KOPT-K1 (cell line): Measurements from ENCODE around the gene OGDH.

Source experiments
- H3K27ac ChIP-seq: fragments of 200-600 bp; sonication (generic); 2 replicates; pipeline ENCODE4 v1.5.1; 2016; ENCODE audit warnings: antibody characterized with exemption, mild to moderate bottlenecking, low read depth, low read length; ENCODE audit not compliant: poor library complexity, severe bottlenecking
- H3K36me3 ChIP-seq: fragments of 200-600 bp; sonication (generic); 2 replicates; pipeline ENCODE4 v1.5.1; 2017; ENCODE audit warnings: antibody characterized with exemption, mild to moderate bottlenecking, low read length, moderate library complexity; ENCODE audit not compliant: insufficient read depth
- H3K9me3 ChIP-seq: fragments of 200-600 bp; sonication (generic); 2 replicates; pipeline ENCODE4 v1.5.1; 2017; ENCODE audit warnings: antibody characterized with exemption, low read length, mild to moderate bottlenecking; ENCODE audit not compliant: insufficient read depth, poor library complexity, severe bottlenecking

Gene OGDH

GRCh38 chr7:44602576-44602910, 3.9 kb upstream of the OGDH start:
- H3K36me3 ChIP-seq = no peaks in the 10 kb centered on the region
- H3K9me3 ChIP-seq = no peaks in the 10 kb centered on the region
- no peak overlapping the region for H3K27ac ChIP-seq

GRCh38 chr7:44603193-44603592, 3.2 kb upstream of the OGDH start:
- H3K27ac ChIP-seq = no peak overlapping the region

GRCh38 chr7:44604941-44605340, 1.5 kb upstream of the OGDH start:
- no peaks in the 10 kb centered on the region for H3K9me3 ChIP-seq
- H3K27ac ChIP-seq = no peak overlapping the region

More at GRCh38 chr7:44603193-44603592, 3.2 kb upstream of the OGDH start:
- Histone ChIP-seq H3K36me3 (0 out of 2 replicates have a peak, but pooled peaks cover 5% of the 10 kb centered on the region), H3K9me3 (no peaks in the 10 kb centered on the region)

GRCh38 chr7:44607141-44608068, 978 bp downstream of the OGDH start:
- Histone ChIP-seq H3K36me3 (0 out of 2 replicates have a peak, but pooled peaks cover 6% of the 10 kb centered on the region), H3K27ac (peak overlapping the region; percentile 80), H3K9me3 (no peaks in the 10 kb centered on the region)

More at GRCh38 chr7:44604941-44605340, 1.5 kb upstream of the OGDH start:
- H3K36me3 ChIP-seq = 0 out of 2 replicates have a peak, but pooled peaks cover 6% of the 10 kb centered on the region

- H3K9me3 ChIP-seq = no peaks in the 10 kb centered on the region
- 0 out of 2 replicates have a peak, but pooled peaks cover 6% of the 10 kb centered on the region for H3K36me3 ChIP-seq
- no peak overlapping the region for H3K27ac ChIP-seq
Measured at GRCh38 chr7:44608916-44609648, 2.7 kb downstream of the OGDH start.

- H3K9me3 ChIP-seq = no peaks in the 10 kb centered on the region
- H3K27ac ChIP-seq = no peak overlapping the region
- H3K36me3 ChIP-seq = 0 out of 2 replicates have a peak, but pooled peaks cover 6% of the 10 kb centered on the region
Measured at GRCh38 chr7:44609829-44610228, 3.4 kb downstream of the OGDH start.

- H3K36me3 ChIP-seq = peaks cover 15% of the 10 kb centered on the region
- H3K9me3 ChIP-seq = no peaks in the 10 kb centered on the region
- no peak overlapping the region for H3K27ac ChIP-seq
Measured at GRCh38 chr7:44615149-44615611, 8.8 kb downstream of the OGDH start.

- Histone ChIP-seq H3K9me3 (no peaks in the 10 kb centered on the region), H3K27ac (no peak overlapping the region), H3K36me3 (peaks cover 15% of the 10 kb centered on the region)
Measured at GRCh38 chr7:44615793-44616192, 9.4 kb downstream of the OGDH start.

GRCh38 chr7:44616545-44616944, 10.1 kb downstream of the OGDH start:
- H3K9me3 ChIP-seq = no peaks in the 10 kb centered on the region
- H3K27ac ChIP-seq = no peak overlapping the region
- peaks cover 15% of the 10 kb centered on the region for H3K36me3 ChIP-seq

GRCh38 chr7:44617225-44617890, 10.9 kb downstream of the OGDH start:
- H3K27ac ChIP-seq = no peak overlapping the region
- no peaks in the 10 kb centered on the region for H3K9me3 ChIP-seq
- peaks cover 15% of the 10 kb centered on the region for H3K36me3 ChIP-seq

- Histone ChIP-seq H3K36me3 (peaks cover 15% of the 10 kb centered on the region), H3K9me3 (no peaks in the 10 kb centered on the region), H3K27ac (no peak overlapping the region)
Measured at GRCh38 chr7:44618045-44618444, 11.6 kb downstream of the OGDH start.

GRCh38 chr7:44618753-44619152, 12.3 kb downstream of the OGDH start:
- H3K27ac ChIP-seq = no peak overlapping the region
- H3K9me3 ChIP-seq = no peaks in the 10 kb centered on the region
- peaks cover 15% of the 10 kb centered on the region for H3K36me3 ChIP-seq

GRCh38 chr7:44621034-44621749, 14.8 kb downstream of the OGDH start:
- Histone ChIP-seq H3K9me3 (no peaks in the 10 kb centered on the region), H3K36me3 (peaks cover 38% of the 10 kb centered on the region), H3K27ac (no peak overlapping the region)

- Histone ChIP-seq H3K27ac (no peak overlapping the region), H3K9me3 (no peaks in the 10 kb centered on the region)
Measured at GRCh38 chr7:44621750-44622103, 15.3 kb downstream of the OGDH start.

More at GRCh38 chr7:44621750-44622103, 15.3 kb downstream of the OGDH start:
- H3K36me3 ChIP-seq = peaks cover 43% of the 10 kb centered on the region
